ENCODE measurements around the gene TMPRSS12.

Gene TMPRSS12

DNA sequence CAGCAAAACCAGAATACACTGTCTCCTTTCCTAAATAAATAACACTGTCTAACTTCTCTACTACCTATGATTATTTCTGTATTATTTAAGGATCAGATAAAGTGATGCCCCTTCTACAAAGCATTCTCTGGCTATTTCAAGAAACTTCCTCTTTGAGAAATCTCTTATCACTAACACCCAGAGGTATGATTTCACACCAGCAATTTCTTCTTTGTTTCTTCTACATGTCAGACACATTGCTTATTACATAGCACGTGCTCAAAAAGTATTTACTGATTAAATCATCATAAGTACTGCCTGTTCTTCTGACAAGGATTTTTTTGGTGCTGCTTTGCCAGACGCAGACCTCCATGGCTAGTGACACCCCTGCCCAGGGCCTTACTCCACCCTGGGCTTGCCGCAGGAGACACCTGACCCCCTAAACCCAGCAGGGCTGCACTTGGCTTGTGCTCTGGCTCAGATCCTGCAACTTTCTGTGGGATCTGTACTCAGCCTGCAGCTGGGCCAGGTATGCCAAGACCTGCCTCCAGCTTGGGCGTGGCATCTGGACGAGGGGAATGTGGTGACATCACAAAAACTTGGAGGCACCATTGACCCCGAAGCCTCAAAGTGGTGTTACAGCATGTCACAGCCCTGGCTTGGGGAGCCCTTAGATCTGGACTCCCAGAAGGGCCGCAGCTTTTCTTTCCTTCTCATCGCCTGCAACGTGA lies 94.2 kb downstream of the TMPRSS12 start:
- peaks cover 7% of the 10 kb centered on the region; the same call in 1 of the 2 replicates for H3K9me3 ChIP-seq (ENCODE audit: control insufficient read depth, insufficient read depth, low read depth, low read length)
- H3K27ac ChIP-seq (ENCODE audit: low read depth, low read length) = no peak overlapping the region
- H3K36me3 ChIP-seq (ENCODE audit: control insufficient read depth, insufficient read depth, low read length) = no peaks in the 10 kb centered on the region
- no peaks in the 10 kb centered on the region; the same call in 1 of the 2 replicates for H3K4me1 ChIP-seq (ENCODE audit: control insufficient read depth, insufficient read depth, low read length)
- H3K4me3 ChIP-seq (ENCODE audit: low read depth, low read length) = no peak overlapping the region
- H3K9ac ChIP-seq (ENCODE audit: low read length) = no peak overlapping the region
- H3K27me3 ChIP-seq (ENCODE audit: control insufficient read depth, insufficient read depth, low read length) = no peaks in the 10 kb centered on the region
